HEK293 (cell line): Measurements from ENCODE around the gene APLP1.
A peak's percentile ranks its signal among the peaks of the same experiment; 100 is the strongest.

Experiments
- KLF7 ChIP-seq: fragments of 450-650 bp; formaldehyde crosslinking; IDR thresholded peaks from 2 replicates; pipeline ENCODE4 v1.5.1; 2016; ENCODE audit warnings: missing biosample characterization, missing genetic modification characterization, borderline replicate concordance
- KLF8 ChIP-seq: fragments of 450-650 bp; formaldehyde crosslinking; IDR thresholded peaks from 2 replicates; pipeline ENCODE4 v1.5.1; 2016; ENCODE audit warnings: missing biosample characterization, missing genetic modification characterization
- SP3 ChIP-seq: fragments of 450-650 bp; formaldehyde crosslinking; IDR thresholded peaks from 2 replicates; pipeline ENCODE4 v1.5.1; 2016; ENCODE audit warnings: missing biosample characterization, missing genetic modification characterization
- YY1 ChIP-seq: fragments of 450-650 bp; formaldehyde crosslinking; IDR thresholded peaks from 2 replicates; pipeline ENCODE4 v1.5.1; 2018; ENCODE audit warnings: missing biosample characterization, missing genetic modification characterization
- ZFP3 ChIP-seq: fragments of 450-650 bp; formaldehyde crosslinking; IDR thresholded peaks from 2 replicates; pipeline ENCODE4 v1.5.1; 2016; ENCODE audit warnings: low read depth, missing biosample characterization, missing genetic modification characterization
- ZFP37 ChIP-seq: fragments of 450-650 bp; formaldehyde crosslinking; IDR thresholded peaks from 2 replicates; pipeline ENCODE4 v1.5.1; 2016; ENCODE audit warnings: missing biosample characterization, missing genetic modification characterization
- ZNF10 ChIP-seq: fragments of 450-650 bp; formaldehyde crosslinking; IDR thresholded peaks from 2 replicates; pipeline ENCODE4 v1.5.1; 2017; ENCODE audit warnings: missing biosample characterization, missing genetic modification characterization
- ZNF175 ChIP-seq: fragments of 450-650 bp; formaldehyde crosslinking; IDR thresholded peaks from 2 replicates; pipeline ENCODE4 v1.5.1; 2016; ENCODE audit warnings: missing biosample characterization, missing genetic modification characterization
- ZNF302 ChIP-seq: fragments of 450-650 bp; formaldehyde crosslinking; IDR thresholded peaks from 2 replicates; pipeline ENCODE4 v1.5.1; 2016; ENCODE audit warnings: missing biosample characterization, missing genetic modification characterization, low read depth
- ZNF391 ChIP-seq: fragments of 450-650 bp; formaldehyde crosslinking; IDR thresholded peaks from 2 replicates; pipeline ENCODE4 v1.5.1; 2016; ENCODE audit warnings: low read depth, missing biosample characterization, missing genetic modification characterization, borderline replicate concordance
- ZNF416 ChIP-seq: fragments of 450-650 bp; formaldehyde crosslinking; IDR thresholded peaks from 2 replicates; pipeline ENCODE4 v1.5.1; 2016; ENCODE audit warnings: missing biosample characterization, missing genetic modification characterization
- ZNF426 ChIP-seq: fragments of 450-650 bp; formaldehyde crosslinking; IDR thresholded peaks from 2 replicates; pipeline ENCODE4 v1.5.1; 2017; ENCODE audit warnings: missing biosample characterization, missing genetic modification characterization, mild to moderate bottlenecking, inconsistent platforms, moderate library complexity
- ZNF549 ChIP-seq: fragments of 450-650 bp; IDR thresholded peaks from 2 replicates; pipeline ENCODE4 v1.5.1; 2018; ENCODE audit warnings: missing biosample characterization, missing genetic modification characterization, mild to moderate bottlenecking, inconsistent platforms, moderate library complexity
- ZNF626 ChIP-seq: fragments of 450-650 bp; sonication (Bioruptor Pico); formaldehyde crosslinking; IDR thresholded peaks from 2 replicates; pipeline ENCODE4 v1.5.1; 2018; ENCODE audit warnings: missing biosample characterization, missing genetic modification characterization, inconsistent platforms
- ZNF777 ChIP-seq: fragments of 450-650 bp; formaldehyde crosslinking; IDR thresholded peaks from 2 replicates; pipeline ENCODE4 v1.5.1; 2017; ENCODE audit warnings: missing biosample characterization, missing genetic modification characterization, borderline replicate concordance
- ZSCAN23 ChIP-seq: fragments of 450-650 bp; formaldehyde crosslinking; IDR thresholded peaks from 2 replicates; pipeline ENCODE4 v1.5.1; 2016; ENCODE audit warnings: missing biosample characterization, missing genetic modification characterization
- ZSCAN30 ChIP-seq: fragments of 450-650 bp; IDR thresholded peaks from 2 replicates; pipeline ENCODE4 v1.5.1; 2018; ENCODE audit warnings: missing biosample characterization, mild to moderate bottlenecking, missing genetic modification characterization, moderate library complexity
- TF ChIP-seq, protein P1 (sequence below): fragments of 450-650 bp; formaldehyde crosslinking; IDR thresholded peaks from 2 replicates; pipeline ENCODE4 v1.5.1; 2016; ENCODE audit warnings: missing biosample characterization, missing genetic modification characterization
- TF ChIP-seq, protein P2 (sequence below): fragments of 450-650 bp; formaldehyde crosslinking; IDR thresholded peaks from 2 replicates; pipeline ENCODE4 v1.5.1; 2016; ENCODE audit warnings: missing biosample characterization, missing genetic modification characterization
- TF ChIP-seq, protein P3 (sequence below): fragments of 450-650 bp; formaldehyde crosslinking; IDR thresholded peaks from 2 replicates; pipeline ENCODE4 v1.5.1; 2017; ENCODE audit warnings: missing biosample characterization, missing genetic modification characterization
- TF ChIP-seq, protein P4 (sequence below): fragments of 450-650 bp; formaldehyde crosslinking; IDR thresholded peaks from 2 replicates; pipeline ENCODE4 v1.5.1; 2016; ENCODE audit warnings: missing biosample characterization, missing genetic modification characterization
- TF ChIP-seq, protein P5 (sequence below): fragments of 450-650 bp; formaldehyde crosslinking; IDR thresholded peaks from 2 replicates; pipeline ENCODE4 v1.5.1; 2016; ENCODE audit warnings: missing biosample characterization, missing genetic modification characterization
- TF ChIP-seq, protein P6 (sequence below): fragments of 450-650 bp; formaldehyde crosslinking; IDR thresholded peaks from 2 replicates; pipeline ENCODE4 v1.5.1; 2017; ENCODE audit warnings: missing biosample characterization, missing genetic modification characterization
- TF ChIP-seq, protein P7 (sequence below): fragments of 450-650 bp; formaldehyde crosslinking; optimal IDR thresholded peaks from 2 replicates; pipeline ENCODE3; 2016; ENCODE audit warnings: missing biosample characterization, mild to moderate bottlenecking, missing genetic modification characterization
- TF ChIP-seq, protein P8 (sequence below): fragments of 450-650 bp; formaldehyde crosslinking; IDR thresholded peaks from 2 replicates; pipeline ENCODE4 v1.5.1; 2016; ENCODE audit warnings: missing biosample characterization, missing genetic modification characterization
- TF ChIP-seq, protein P9 (sequence below): fragments of 450-650 bp; formaldehyde crosslinking; IDR thresholded peaks from 2 replicates; pipeline ENCODE4 v1.5.1; 2017; ENCODE audit warnings: missing biosample characterization, missing genetic modification characterization

APLP1 gene

DNA sequence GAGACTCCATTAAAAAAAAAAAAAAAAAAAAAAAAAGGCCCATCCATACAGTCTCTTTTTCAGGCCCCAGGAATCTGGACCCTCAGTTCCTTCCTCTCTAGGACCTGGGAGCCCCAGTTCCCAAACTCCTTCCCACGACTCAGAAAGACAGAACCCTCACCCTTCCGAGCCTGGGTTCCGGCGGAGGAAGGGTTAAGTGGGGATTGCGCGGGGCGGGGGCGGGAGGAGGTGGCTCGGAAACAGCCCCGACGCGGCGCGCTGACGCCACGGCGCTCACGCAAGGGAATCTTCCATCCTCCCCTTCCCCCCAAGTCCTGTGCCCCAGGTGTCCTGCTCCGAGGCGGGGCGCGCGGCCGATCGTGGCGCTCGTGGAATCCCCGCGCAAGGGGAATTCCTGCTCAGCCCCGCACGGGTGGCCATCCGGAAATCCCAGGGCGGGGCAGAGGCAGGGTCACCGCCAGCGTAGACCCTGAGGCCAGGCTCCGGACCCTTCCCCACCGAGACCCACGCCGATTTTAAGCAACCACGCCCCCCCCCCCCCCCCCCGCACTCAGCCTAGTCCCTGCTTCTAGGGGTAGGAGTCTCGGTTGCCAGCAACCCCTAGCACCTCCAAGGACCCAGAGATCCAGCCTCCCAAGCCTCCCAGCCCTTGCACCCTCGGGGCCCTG lies 31.3 kb downstream of the APLP1 start (continued):
- TF ChIP-seq, protein P1, sequence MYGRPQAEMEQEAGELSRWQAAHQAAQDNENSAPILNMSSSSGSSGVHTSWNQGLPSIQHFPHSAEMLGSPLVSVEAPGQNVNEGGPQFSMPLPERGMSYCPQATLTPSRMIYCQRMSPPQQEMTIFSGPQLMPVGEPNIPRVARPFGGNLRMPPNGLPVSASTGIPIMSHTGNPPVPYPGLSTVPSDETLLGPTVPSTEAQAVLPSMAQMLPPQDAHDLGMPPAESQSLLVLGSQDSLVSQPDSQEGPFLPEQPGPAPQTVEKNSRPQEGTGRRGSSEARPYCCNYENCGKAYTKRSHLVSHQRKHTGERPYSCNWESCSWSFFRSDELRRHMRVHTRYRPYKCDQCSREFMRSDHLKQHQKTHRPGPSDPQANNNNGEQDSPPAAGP (tag by site-specific recombination) = peak; percentile 89
- TF ChIP-seq ZNF10 (tag by site-specific recombination) (no peak), ZSCAN30 (tag by site-specific recombination) (peak; percentile 91), ZNF175 (tag by site-specific recombination) (no peak), ZNF549 (no peak), KLF8 (tag by site-specific recombination) (peak; percentile 99), SP3 (tag by site-specific recombination) (peak; percentile 87), ZNF391 (tag by site-specific recombination) (peak; percentile 63; the same call in 1 of the 2 replicates), ZNF416 (tag by site-specific recombination) (no peak), KLF7 (tag by site-specific recombination) (peak; percentile 91), ZNF302 (tag by site-specific recombination) (no peak), ZFP37 (peak; percentile 58; the same call in 1 of the 2 replicates), ZFP3 (tag by site-specific recombination) (0 out of 2 replicates have a peak, but pooled peaks have one; percentile 38), YY1 (peak; percentile 82; the same call in 1 of the 2 replicates), ZNF426 (tag by site-specific recombination) (no peak), ZSCAN23 (tag by site-specific recombination) (peak; percentile 38; the same call in 1 of the 2 replicates), ZNF777 (tag by site-specific recombination) (no peak; the same call in 1 of the 2 replicates), ZNF626 (tag by site-specific recombination) (no peak)
- TF ChIP-seq, protein P2, sequence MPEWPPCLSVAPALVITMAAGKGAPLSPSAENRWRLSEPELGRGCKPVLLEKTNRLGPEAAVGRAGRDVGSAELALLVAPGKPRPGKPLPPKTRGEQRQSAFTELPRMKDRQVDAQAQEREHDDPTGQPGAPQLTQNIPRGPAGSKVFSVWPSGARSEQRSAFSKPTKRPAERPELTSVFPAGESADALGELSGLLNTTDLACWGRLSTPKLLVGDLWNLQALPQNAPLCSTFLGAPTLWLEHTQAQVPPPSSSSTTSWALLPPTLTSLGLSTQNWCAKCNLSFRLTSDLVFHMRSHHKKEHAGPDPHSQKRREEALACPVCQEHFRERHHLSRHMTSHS (tag by site-specific recombination) = no peak
- TF ChIP-seq, protein P3, sequence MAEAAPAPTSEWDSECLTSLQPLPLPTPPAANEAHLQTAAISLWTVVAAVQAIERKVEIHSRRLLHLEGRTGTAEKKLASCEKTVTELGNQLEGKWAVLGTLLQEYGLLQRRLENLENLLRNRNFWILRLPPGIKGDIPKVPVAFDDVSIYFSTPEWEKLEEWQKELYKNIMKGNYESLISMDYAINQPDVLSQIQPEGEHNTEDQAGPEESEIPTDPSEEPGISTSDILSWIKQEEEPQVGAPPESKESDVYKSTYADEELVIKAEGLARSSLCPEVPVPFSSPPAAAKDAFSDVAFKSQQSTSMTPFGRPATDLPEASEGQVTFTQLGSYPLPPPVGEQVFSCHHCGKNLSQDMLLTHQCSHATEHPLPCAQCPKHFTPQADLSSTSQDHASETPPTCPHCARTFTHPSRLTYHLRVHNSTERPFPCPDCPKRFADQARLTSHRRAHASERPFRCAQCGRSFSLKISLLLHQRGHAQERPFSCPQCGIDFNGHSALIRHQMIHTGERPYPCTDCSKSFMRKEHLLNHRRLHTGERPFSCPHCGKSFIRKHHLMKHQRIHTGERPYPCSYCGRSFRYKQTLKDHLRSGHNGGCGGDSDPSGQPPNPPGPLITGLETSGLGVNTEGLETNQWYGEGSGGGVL (tag by site-specific recombination) = peak; percentile 83
- TF ChIP-seq, protein P4, sequence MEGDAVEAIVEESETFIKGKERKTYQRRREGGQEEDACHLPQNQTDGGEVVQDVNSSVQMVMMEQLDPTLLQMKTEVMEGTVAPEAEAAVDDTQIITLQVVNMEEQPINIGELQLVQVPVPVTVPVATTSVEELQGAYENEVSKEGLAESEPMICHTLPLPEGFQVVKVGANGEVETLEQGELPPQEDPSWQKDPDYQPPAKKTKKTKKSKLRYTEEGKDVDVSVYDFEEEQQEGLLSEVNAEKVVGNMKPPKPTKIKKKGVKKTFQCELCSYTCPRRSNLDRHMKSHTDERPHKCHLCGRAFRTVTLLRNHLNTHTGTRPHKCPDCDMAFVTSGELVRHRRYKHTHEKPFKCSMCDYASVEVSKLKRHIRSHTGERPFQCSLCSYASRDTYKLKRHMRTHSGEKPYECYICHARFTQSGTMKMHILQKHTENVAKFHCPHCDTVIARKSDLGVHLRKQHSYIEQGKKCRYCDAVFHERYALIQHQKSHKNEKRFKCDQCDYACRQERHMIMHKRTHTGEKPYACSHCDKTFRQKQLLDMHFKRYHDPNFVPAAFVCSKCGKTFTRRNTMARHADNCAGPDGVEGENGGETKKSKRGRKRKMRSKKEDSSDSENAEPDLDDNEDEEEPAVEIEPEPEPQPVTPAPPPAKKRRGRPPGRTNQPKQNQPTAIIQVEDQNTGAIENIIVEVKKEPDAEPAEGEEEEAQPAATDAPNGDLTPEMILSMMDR (tag by site-specific recombination) = peak; percentile 53
- TF ChIP-seq, protein P5, sequence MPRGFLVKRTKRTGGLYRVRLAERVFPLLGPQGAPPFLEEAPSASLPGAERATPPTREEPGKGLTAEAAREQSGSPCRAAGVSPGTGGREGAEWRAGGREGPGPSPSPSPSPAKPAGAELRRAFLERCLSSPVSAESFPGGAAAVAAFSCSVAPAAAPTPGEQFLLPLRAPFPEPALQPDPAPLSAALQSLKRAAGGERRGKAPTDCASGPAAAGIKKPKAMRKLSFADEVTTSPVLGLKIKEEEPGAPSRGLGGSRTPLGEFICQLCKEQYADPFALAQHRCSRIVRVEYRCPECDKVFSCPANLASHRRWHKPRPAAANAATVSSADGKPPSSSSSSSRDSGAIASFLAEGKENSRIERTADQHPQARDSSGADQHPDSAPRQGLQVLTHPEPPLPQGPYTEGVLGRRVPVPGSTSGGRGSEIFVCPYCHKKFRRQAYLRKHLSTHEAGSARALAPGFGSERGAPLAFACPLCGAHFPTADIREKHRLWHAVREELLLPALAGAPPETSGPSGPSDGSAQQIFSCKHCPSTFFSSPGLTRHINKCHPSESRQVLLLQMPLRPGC (tag by site-specific recombination) = peak; percentile 86
- TF ChIP-seq, protein P6, sequence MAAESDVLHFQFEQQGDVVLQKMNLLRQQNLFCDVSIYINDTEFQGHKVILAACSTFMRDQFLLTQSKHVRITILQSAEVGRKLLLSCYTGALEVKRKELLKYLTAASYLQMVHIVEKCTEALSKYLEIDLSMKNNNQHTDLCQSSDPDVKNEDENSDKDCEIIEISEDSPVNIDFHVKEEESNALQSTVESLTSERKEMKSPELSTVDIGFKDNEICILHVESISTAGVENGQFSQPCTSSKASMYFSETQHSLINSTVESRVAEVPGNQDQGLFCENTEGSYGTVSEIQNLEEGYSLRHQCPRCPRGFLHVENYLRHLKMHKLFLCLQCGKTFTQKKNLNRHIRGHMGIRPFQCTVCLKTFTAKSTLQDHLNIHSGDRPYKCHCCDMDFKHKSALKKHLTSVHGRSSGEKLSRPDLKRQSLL = no peak; the same call in 1 of the 2 replicates
- TF ChIP-seq, protein P7, sequence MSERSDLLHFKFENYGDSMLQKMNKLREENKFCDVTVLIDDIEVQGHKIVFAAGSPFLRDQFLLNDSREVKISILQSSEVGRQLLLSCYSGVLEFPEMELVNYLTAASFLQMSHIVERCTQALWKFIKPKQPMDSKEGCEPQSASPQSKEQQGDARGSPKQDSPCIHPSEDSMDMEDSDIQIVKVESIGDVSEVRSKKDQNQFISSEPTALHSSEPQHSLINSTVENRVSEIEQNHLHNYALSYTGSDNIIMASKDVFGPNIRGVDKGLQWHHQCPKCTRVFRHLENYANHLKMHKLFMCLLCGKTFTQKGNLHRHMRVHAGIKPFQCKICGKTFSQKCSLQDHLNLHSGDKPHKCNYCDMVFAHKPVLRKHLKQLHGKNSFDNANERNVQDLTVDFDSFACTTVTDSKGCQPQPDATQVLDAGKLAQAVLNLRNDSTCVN (tag by site-specific recombination) = peak; percentile 97
- TF ChIP-seq, protein P8, sequence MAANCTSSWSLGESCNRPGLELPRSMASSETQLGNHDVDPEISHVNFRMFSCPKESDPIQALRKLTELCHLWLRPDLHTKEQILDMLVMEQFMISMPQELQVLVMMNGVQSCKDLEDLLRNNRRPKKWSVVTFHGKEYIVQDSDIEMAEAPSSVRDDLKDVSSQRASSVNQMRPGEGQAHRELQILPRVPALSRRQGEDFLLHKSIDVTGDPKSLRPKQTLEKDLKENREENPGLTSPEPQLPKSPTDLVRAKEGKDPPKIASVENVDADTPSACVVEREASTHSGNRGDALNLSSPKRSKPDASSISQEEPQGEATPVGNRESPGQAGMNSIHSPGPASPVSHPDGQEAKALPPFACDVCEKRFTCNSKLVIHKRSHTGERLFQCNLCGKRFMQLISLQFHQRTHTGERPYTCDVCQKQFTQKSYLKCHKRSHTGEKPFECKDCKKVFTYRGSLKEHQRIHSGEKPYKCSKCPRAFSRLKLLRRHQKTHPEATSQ = no peak
- TF ChIP-seq, protein P9, sequence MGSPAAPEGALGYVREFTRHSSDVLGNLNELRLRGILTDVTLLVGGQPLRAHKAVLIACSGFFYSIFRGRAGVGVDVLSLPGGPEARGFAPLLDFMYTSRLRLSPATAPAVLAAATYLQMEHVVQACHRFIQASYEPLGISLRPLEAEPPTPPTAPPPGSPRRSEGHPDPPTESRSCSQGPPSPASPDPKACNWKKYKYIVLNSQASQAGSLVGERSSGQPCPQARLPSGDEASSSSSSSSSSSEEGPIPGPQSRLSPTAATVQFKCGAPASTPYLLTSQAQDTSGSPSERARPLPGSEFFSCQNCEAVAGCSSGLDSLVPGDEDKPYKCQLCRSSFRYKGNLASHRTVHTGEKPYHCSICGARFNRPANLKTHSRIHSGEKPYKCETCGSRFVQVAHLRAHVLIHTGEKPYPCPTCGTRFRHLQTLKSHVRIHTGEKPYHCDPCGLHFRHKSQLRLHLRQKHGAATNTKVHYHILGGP = no peak
